Midbrain (tissue), 1 donor: ENCODE data around the gene NDUFB2.
"Not testable (repeated sequence)": the region's sequence is repeated elsewhere in the genome, so short reads cannot be mapped to it uniquely, and the experiment has no call there.

ENCODE experiments used
- DNase-seq: peaks from one replicate; lab custom pipeline; 2025; lab: John Stamatoyannopoulos, UW

The NDUFB2 gene

DNA sequence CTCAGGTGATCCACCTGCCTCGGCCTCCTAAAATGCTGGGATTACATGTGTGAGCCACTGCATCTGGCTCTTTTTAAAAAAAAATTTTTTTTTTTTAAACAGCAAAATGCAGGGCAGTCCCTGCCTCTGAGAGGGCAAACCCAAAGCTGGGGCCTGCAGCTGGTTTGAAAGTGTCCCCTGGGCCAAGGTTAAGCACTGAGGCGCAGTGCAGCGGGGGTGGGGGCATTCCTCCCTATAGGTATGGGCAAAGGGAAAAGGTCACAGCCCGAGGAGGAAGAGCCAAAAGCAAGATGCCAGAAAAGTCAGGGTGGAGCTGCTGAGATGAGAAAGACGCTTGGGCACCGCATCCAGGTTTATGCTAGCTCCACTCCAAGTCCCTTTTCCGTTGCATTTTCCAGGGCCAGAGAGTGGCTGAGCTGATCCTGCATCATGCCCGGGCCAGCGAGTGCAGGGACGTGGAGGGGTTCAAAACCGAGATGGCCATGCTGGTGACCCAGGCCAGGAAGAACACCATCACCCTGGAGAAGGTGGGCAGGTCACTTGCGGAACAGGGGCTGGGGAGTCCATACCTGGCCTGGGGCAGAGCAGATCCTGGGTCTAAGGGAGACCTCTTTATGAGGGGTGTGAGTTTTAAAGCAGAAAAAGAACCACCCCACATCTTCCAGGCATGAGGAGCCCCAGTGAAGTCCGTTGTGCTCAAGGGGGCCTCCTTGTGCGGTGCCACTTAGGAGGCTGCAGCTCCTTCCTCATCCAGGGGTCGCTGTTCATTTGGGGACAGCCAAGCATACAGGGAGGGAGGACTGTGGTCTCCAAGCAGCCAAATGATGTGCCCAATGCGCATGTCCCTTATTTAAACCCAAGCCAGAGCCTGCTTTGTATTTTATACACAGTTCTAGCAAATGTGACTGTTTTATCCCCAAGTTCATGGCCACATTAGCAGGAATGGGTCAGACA, 7.0 kb upstream of the NDUFB2 start:
- no peak for DNase-seq

GRCh38 chr7:140691376-140692045, 5.0 kb upstream of the NDUFB2 start:
- no peak for DNase-seq

DNA sequence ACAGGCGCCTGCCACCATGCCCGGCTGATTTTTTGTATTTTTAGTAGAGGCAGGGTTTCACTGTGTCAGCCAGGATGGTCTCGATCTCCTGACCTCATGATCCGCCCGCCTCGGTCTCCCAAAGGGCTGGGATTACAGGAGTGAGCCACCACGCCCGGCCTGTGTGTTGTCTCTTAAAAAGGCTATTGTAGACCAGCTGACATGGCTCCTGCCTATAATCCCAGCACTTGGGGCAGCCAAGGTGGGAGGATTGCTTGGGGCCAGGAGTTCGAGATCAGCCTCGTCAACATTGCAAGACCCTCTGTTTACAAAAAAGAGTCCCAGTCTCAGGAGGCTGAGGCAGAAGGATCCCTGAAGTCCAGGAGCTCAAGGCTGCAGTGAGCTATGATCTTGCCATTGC, 2.7 kb upstream of the NDUFB2 start:
- DNase-seq: not testable (repeated sequence)

DNA sequence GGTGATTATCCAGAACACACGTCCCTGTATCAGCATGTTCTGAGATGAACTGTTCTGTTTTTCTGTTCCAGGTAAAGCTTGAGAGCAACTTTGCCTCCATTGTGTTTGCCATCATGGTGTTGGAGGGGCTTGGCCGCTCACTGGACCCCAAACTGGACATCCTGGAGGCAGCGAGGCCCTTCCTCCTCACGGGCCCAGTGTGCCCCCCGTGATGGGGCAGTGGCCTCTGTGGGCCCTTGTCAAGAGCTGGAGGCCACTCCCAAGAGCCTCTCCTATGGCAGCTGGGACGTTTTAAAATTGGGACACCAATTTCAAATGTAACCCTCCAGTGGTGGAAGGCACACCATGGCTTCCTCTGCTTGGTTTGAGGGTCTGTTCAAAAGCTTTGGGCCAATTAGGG, 1.9 kb upstream of the NDUFB2 start:
- DNase-seq: no peak

DNA sequence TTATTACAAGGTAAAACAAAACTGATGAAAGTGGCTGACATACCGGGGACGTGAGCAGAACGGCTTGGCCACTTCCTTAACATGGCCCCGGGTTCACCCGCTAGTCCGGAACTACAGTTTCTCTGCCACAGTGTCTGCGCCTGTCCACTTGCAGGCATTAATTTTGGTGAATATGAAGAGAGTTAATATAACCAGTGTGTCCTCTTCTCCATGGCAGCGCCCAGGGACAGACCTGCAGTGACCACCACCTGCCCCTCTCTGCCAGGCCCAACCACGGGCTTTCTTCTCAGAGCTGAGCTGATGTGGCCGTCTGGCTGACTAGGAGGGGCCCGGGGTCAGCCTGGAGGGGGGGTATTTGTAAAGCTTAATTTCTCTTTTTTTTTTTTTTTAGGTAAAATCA, 1.1 kb upstream of the NDUFB2 start:
- no peak for DNase-seq

- no peak for DNase-seq
These were observed 356 bp upstream of the NDUFB2 start for GRCh38 chr7:140696024-140696679.

- DNase-seq: no peak
These were observed 1.1 kb downstream of the NDUFB2 start for GRCh38 chr7:140697447-140698143.

- DNase-seq: no peak
These were observed 2.0 kb downstream of the NDUFB2 start for GRCh38 chr7:140698477-140698876.

GRCh38 chr7:140702774-140703173, 6.3 kb downstream of the NDUFB2 start:
- no peak for DNase-seq

DNA sequence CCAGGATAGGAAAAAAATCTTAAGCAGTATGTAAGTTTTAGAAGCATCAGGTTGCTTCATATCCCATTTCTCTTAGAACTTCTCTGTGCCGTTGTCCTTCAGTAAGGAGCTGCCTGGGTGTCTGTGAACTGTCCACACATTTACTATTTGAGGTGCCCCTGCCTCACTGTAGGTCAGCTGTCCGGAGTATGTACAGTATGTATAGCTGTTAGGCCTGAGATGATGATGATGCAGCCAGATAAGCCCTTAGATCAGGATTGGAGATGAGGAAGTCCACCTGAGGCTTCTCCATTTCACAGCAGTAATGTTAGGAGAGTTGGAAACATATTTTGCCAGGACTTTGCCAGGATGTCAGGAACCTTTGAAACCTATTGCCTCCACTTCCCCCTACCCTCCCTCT, 7.7 kb downstream of the NDUFB2 start:
- no peak for DNase-seq

- no peak for DNase-seq
These were observed 10.6 kb downstream of the NDUFB2 start for GRCh38 chr7:140707132-140707531.

GRCh38 chr7:140708764-140709163, 12.3 kb downstream of the NDUFB2 start:
- not testable (repeated sequence) for DNase-seq

GRCh38 chr7:140712392-140712791, 15.9 kb downstream of the NDUFB2 start:
- DNase-seq: not testable (repeated sequence)

GRCh38 chr7:140714331-140715040, 18.0 kb downstream of the NDUFB2 start:
- DNase-seq: no peak

DNA sequence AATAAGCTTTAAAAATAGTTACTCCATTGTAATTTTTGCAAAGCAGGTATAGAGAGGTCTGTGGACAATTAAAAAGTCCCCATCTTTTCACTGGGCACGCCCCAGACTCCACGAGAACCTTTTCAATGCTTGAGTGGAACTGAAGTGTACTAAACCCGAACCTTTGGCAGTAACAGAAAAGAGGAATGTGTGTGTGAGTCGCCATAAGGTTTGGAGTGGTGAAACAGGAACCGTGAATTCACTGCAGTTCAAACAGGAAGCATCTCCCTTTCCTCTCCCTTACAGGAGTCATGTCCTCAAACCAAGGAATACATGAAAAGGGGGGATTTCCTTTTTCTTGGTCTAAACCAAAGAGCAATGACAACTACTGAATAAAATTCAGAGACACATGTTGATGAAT, 23.2 kb downstream of the NDUFB2 start:
- no peak for DNase-seq

GRCh38 chr7:140722254-140722653, 25.7 kb downstream of the NDUFB2 start:
- no peak for DNase-seq

DNA sequence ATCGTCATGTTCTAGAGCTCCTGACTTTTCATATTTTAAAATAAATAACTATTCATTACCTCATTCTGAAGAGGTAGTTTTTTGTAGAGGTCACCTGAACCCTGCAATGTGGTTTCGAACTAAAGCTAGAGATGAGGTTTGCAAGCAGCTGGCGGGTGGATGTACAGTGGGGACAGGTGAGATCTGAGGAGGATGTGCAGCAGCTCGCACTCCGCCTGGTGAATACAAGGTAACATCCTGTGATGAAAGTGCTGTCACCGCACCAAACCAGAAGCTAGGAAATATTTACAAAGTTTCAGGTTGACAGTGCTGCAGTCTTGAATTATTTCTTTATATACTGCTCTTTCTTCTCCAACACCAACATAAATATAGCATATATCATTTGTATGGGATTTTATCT, 26.5 kb downstream of the NDUFB2 start:
- no peak for DNase-seq

DNA sequence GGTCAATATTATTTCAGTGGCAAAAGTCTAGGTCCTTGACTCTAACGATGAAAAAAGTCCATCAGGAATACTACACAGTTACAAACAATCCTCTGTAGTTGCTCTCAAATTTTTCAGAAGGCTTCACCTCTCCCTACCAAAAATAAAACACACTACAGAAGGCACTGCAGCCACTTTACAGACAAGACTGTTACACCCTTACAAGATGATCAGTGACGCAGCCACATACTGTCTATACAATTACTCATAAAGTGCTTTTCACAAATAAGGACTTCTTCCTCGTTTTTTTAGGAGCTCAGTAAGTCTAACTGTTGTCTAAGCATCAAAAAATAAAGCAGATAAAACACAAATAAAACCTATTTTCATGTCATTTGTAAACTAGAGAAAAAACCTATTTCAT, 27.1 kb downstream of the NDUFB2 start:
- DNase-seq: no peak

- no peak for DNase-seq
These were observed 28.2 kb downstream of the NDUFB2 start for GRCh38 chr7:140724706-140725105.

- DNase-seq: no peak
These were observed 29.8 kb downstream of the NDUFB2 start for GRCh38 chr7:140726281-140726680.

DNA sequence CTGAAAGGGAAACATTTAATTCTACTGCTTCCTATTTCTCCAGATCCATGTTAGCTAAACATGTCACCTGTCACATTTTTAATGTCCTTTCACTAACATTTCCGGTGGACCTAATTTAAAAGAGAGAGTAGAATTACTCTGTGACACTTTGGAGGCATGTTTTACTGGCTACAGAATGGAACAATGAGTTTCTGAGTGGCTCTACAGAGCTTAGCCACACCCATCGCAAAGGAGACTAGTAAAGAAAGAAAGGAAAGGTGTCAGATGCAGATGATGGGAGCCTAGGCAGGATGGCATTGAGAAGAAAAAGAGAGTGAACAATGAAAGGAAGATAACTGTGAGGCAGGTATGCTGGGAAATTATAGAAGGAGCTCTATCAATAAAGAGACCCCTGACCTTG, 35.9 kb downstream of the NDUFB2 start:
- no peak for DNase-seq
